ENCODE data around the gene TARP.

TARP gene

GRCh38 chr7:38273286-38273995, at the start of gene TARP:
Gene TARP (minus strand): TSS chr7:38273636.
- DNase-seq (ENCODE audit: low read depth in 3 of 3, low spot score in 1 of 3): no peak

GRCh38 chr7:38323156-38323555, 49.7 kb upstream of the TARP start:
- no peak for DNase-seq (ENCODE audit: low read depth in 3 of 3, low spot score in 1 of 3)

- no peak for DNase-seq (ENCODE audit: low read depth in 3 of 3, low spot score in 1 of 3)
Measured at GRCh38 chr7:38322461-38322860, 49.0 kb upstream of the TARP start.

- no peak for DNase-seq (ENCODE audit: low read depth in 3 of 3, low spot score in 1 of 3)
Measured at GRCh38 chr7:38321967-38322366, 48.5 kb upstream of the TARP start.

GRCh38 chr7:38321515-38321944, 48.1 kb upstream of the TARP start:
- no peak for DNase-seq (ENCODE audit: low read depth in 3 of 3, low spot score in 1 of 3)

GRCh38 chr7:38321050-38321449, 47.6 kb upstream of the TARP start:
- DNase-seq (ENCODE audit: low read depth in 3 of 3, low spot score in 1 of 3): no peak

GRCh38 chr7:38319873-38320272, 46.4 kb upstream of the TARP start:
- no peak for DNase-seq (ENCODE audit: low read depth in 3 of 3, low spot score in 1 of 3)

- no peak for DNase-seq (ENCODE audit: low read depth in 3 of 3, low spot score in 1 of 3)
Measured at GRCh38 chr7:38318803-38319416, 45.5 kb upstream of the TARP start.

- no peak for DNase-seq (ENCODE audit: low read depth in 3 of 3, low spot score in 1 of 3)
Measured at GRCh38 chr7:38318241-38318640, 44.8 kb upstream of the TARP start.

GRCh38 chr7:38317515-38317914, 44.1 kb upstream of the TARP start:
- DNase-seq (ENCODE audit: low read depth in 3 of 3, low spot score in 1 of 3): no peak

GRCh38 chr7:38316733-38317360, 43.4 kb upstream of the TARP start:
- DNase-seq (ENCODE audit: low read depth in 3 of 3, low spot score in 1 of 3): no peak

DNA sequence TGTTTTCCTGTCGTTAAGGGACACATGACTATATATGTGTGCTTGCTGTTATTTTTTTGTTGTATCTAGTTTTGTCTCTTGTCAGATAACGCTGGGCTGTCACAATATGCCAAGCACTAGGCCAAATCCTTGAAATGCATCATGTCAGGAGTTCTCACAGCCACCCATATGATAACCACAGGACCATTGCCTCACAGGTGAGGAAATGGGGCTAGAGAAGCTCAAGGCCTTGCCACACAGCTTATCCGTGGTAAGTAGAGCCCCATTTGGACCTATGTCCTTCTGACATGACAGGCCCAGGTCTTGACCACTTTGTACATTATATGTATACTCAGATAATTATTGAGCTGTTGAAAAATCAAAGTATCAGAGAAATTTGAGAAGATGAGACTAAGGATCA, 42.0 kb upstream of the TARP start:
- no peak for DNase-seq (ENCODE audit: low read depth in 3 of 3, low spot score in 1 of 3)

DNA sequence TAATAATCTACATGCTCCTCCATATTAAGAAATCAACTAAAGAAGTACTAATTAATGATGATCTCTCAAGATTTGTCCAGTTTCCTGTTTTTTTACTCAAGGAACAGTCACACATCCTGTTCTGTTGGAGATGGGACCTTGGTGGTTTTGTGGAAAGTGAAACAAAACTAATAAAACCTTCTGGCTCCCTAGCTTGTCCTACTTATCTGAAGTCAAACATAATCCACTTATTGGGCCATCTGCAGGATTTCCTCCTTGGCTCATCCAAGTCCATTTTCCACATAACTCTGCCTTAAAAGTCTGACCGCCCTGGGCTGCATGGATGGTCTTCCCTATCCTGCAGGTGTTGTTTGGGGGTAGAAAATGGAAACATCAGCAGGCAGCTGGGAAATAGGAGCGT, 39.4 kb upstream of the TARP start:
- DNase-seq (ENCODE audit: low read depth in 3 of 3, low spot score in 1 of 3): no peak

GRCh38 chr7:38311329-38311937, 38.0 kb upstream of the TARP start:
- DNase-seq (ENCODE audit: low read depth in 3 of 3, low spot score in 1 of 3): no peak

DNA sequence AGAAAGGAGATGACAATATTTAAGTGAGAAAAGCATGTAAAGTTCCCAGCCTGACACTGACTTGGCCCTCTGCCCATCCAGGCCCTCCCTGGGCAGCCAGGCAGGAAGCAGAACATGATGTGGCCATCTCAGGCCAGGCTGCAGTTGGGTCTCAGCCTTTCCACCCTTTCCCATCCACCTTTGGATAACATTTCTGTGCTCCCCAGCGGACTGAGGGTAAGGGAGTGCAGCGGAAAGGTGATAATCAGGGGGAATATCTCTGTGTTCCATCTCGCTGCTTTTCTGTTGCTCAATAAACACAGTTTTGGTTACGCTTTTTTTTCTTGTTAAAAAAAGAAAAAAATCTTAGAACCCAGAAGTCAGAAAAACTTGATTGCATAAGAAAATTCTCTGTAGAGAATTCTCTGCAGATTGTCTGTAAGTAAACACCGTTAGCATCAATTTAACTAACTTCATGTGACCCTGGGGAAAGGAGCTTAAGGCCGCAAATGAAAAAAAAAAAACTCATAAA, 37.2 kb upstream of the TARP start:
- no peak for DNase-seq (ENCODE audit: low read depth in 3 of 3, low spot score in 1 of 3)

DNA sequence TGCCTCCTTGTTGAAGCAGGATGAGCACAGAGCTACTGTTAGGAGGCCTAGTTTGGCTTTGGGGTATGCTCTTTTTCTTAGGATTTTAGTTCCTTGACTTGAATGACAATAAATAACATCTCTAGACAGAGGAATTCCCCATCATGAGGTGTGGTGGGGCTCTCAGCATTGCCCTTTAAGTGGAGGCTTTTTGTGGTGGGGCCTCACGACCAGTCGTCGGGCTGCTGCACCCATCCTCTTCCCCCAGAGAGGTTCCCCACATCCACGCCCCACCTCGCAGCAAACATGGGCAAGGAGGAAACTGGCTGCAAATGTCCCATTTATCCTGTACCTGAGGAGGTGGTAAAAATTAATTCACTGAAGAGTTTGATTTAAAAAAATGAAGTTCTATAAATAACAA, 36.1 kb upstream of the TARP start:
- no peak for DNase-seq (ENCODE audit: low read depth in 3 of 3, low spot score in 1 of 3)

DNA sequence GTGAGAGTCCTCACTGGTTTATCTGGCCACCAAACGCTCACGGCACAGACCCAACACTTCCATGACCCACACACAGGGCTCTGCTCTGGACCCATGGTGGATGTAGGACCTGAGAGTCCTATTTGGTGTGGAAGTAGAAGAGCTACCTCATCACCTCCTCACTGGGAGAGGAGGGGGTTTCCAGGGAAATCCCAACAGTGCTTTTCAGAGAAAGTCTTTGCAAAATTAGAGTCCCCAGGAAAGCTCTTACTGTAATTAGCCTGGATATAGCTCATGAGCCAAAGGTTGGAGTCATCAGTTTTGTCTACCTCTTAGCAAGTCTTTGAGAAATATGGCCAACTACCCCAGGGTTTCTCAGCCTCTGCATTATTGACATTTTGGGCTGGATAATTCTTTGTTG, 34.7 kb upstream of the TARP start:
- no peak for DNase-seq (ENCODE audit: low read depth in 3 of 3, low spot score in 1 of 3)

DNA sequence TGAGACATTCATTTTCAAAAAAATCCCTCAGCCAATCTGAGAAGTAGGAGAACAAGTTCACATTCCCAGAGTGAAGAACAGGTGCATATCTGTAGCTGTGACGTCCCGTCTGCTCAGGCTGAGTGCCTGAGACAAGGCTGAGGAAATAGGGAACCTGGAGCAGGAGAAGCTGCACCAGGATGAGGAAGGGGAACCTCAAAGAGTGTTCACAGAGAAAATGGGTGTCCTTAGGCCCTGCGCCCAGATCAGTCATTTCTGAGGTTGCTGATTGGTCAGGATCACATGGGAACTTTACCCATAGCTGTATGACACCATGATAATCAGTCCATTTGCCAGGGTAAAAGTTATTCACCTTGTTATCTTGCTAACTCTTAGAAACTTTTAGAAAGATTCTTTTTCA, 34.2 kb upstream of the TARP start:
- no peak for DNase-seq (ENCODE audit: low read depth in 3 of 3, low spot score in 1 of 3)

- DNase-seq (ENCODE audit: low read depth in 3 of 3, low spot score in 1 of 3): no peak
Measured at GRCh38 chr7:38306914-38307313, 33.5 kb upstream of the TARP start.

DNA sequence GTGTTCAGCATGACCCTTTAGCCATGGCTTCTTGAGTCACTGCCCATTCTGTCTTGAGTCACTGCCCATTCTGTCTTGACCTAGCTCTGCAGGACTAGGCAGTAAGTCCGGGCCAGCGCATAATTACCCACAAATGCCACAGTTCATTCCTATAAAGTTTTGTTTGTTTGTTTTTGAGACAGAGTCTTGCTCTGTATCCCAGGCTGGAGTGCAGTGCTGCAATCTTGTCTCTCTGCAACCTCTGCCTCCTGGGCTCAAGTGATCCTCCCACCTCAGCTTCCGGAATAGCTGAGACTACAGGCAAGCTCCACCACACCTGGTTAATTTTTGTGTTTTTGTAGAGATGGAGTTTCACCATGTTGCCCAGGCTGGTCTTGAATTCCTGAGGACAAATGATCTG, 32.7 kb upstream of the TARP start:
- no peak for DNase-seq (ENCODE audit: low read depth in 3 of 3, low spot score in 1 of 3)

GRCh38 chr7:38303866-38304265, 30.4 kb upstream of the TARP start:
- DNase-seq (ENCODE audit: low read depth in 3 of 3, low spot score in 1 of 3): no peak

- DNase-seq (ENCODE audit: low read depth in 3 of 3, low spot score in 1 of 3): no peak
Measured at GRCh38 chr7:38300175-38300574, 26.7 kb upstream of the TARP start.

Data from stimulated activated CD4-positive, alpha-beta T cell treated with anti-CD3 and anti-CD28 coated beads, TNF-alpha, amount 100 ng/mL, for 1 hour (primary cell).